Mesendoderm (in vitro differentiated cells): ENCODE data around the gene CHP2.
"Not testable (repeated sequence)": the region's sequence is repeated elsewhere in the genome, so short reads cannot be mapped to it uniquely, and the experiment has no call there.

Experiments used
- DNase-seq: peaks from one replicate; pipeline ENCODE4 v3.0.0; 2013
- H2AK5ac ChIP-seq: 2 replicates; pipeline ENCODE4 v1.6.1; 2013; ENCODE audit warnings: low read length, inconsistent platforms
- H2BK120ac ChIP-seq: 2 replicates; pipeline ENCODE4 v1.6.1; 2013; ENCODE audit warnings: low read depth, mild to moderate bottlenecking, low read length, moderate library complexity, mixed read lengths
- H2BK15ac ChIP-seq: replicated peaks from 2 replicates; pipeline ENCODE4 v1.6.1; 2013; ENCODE audit warnings: low read depth, mild to moderate bottlenecking, moderate library complexity
- H2BK5ac ChIP-seq: 2 replicates; pipeline ENCODE4 v1.6.1; 2013; ENCODE audit warnings: low read length, inconsistent platforms
- H3K18ac ChIP-seq: 2 replicates; pipeline ENCODE4 v1.6.1; 2013; ENCODE audit warnings: mild to moderate bottlenecking, low read length, mixed read lengths
- H3K23ac ChIP-seq: one replicate; pipeline ENCODE4 v1.6.1; 2013; ENCODE audit warnings: low read length
- H3K27ac ChIP-seq: 2 replicates; pipeline ENCODE4 v1.5.1; 2013; ENCODE audit warnings: low read depth, mild to moderate bottlenecking, inconsistent platforms, low read length, moderate library complexity
- H3K27me3 ChIP-seq: 2 replicates; pipeline ENCODE4 v1.6.1; 2013; ENCODE audit warnings: low read length, control low read depth, mild to moderate bottlenecking, inconsistent platforms; ENCODE audit not compliant: insufficient read depth, poor library complexity
- H3K36me3 ChIP-seq: 2 replicates; pipeline ENCODE4 v1.6.1; 2013; ENCODE audit warnings: low read length, inconsistent platforms; ENCODE audit not compliant: control insufficient read depth, insufficient read depth
- H3K4ac ChIP-seq: one replicate; pipeline ENCODE4 v1.6.1; 2013; ENCODE audit warnings: low read depth, mild to moderate bottlenecking, low read length, moderate library complexity
- H3K4me1 ChIP-seq: 2 replicates; pipeline ENCODE4 v1.6.1; 2013; ENCODE audit warnings: low read depth, low read length, inconsistent platforms; ENCODE audit not compliant: control insufficient read depth
- H3K4me2 ChIP-seq: 2 replicates; pipeline ENCODE4 v1.6.1; 2013; ENCODE audit warnings: low read length
- H3K4me3 ChIP-seq: 2 replicates; pipeline ENCODE4 v1.5.1; 2013; ENCODE audit warnings: mild to moderate bottlenecking, low read length
- H3K56ac ChIP-seq: one replicate; pipeline ENCODE4 v1.6.1; 2013; ENCODE audit warnings: low read length
- H3K79me1 ChIP-seq: 2 replicates; pipeline ENCODE4 v1.6.1; 2013; ENCODE audit warnings: low read length, inconsistent platforms
- H3K79me2 ChIP-seq: 2 replicates; pipeline ENCODE4 v1.6.1; 2013; ENCODE audit warnings: mild to moderate bottlenecking, low read length; ENCODE audit not compliant: control insufficient read depth, insufficient read depth
- H3K9ac ChIP-seq: 2 replicates; pipeline ENCODE4 v1.6.1; 2013; ENCODE audit warnings: low read length, inconsistent platforms
- H4K5ac ChIP-seq: one replicate; pipeline ENCODE4 v1.6.1; 2013; ENCODE audit warnings: low read length
- H4K8ac ChIP-seq: one replicate; pipeline ENCODE4 v1.6.1; 2013; ENCODE audit warnings: low read depth, mild to moderate bottlenecking, control low read depth, low read length, moderate library complexity
- WGBS: extraction: QIAGEN DNeasy Blood & Tissue Kit; methylation state at CpG from one replicate; pipeline ENCODE4 v1.1.7; 2013; ENCODE audit warnings: low lambda C conversion rate, missing lambda C conversion rate; ENCODE audit not compliant: insufficient coverage; ENCODE audit errors: extremely low coverage; 5-methylcytosine and 5-hydroxymethylcytosine counted together

CHP2 gene

GRCh38 chr16:23726710-23727109 is 28.1 kb upstream of the CHP2 start:
- Histone ChIP-seq H4K8ac (no peak overlapping the region), H3K4me2 (no peak overlapping the region)
- WGBS = no CpG with 5 or more reads among the region's 3 CpGs

DNA sequence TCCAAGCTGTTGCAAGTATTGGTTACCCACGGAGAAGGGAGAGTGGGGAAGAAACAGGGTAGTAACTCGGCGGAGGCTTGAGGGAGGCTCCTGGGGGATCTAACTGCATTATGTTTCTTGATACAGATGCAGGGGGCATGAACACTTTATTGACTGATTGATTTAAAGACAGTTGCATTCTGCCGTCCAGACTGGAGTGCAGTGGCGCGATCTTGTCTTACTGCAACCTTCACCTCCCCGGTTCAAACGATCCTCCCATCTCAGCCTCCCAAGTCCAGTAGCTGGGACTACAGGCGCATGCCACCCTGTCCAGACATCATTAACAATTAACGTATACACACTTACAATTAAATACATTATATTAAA is 26.7 kb upstream of the CHP2 start:
- Histone ChIP-seq H2AK5ac (no peak overlapping the region), H3K4me2 (no peak overlapping the region), H3K36me3 (no peaks in the 10 kb centered on the region), H3K79me2 (no peaks in the 10 kb centered on the region), H3K9ac (no peak overlapping the region), H3K56ac (peak overlapping the region; percentile 57), H3K23ac (no peak overlapping the region), H2BK5ac (no peak overlapping the region), H3K4ac (no peak overlapping the region), H3K27ac (no peak overlapping the region), H3K27me3 (no peaks in the 10 kb centered on the region), H2BK15ac (no peak overlapping the region), H3K18ac (no peak overlapping the region), H3K79me1 (no peaks in the 10 kb centered on the region), H3K4me3 (no peak overlapping the region), H4K8ac (no peak overlapping the region), H4K5ac (no peak overlapping the region), H2BK120ac (no peak overlapping the region), H3K4me1 (no peaks in the 10 kb centered on the region)
- no peak for DNase-seq
- WGBS = 100% methylated on average over 1 of the region's 10 CpGs

More at GRCh38 chr16:23726710-23727109, 28.1 kb upstream of the CHP2 start:
- H2BK120ac ChIP-seq = no peak overlapping the region
- no peak overlapping the region for H4K5ac ChIP-seq
- no peak for DNase-seq
- H2AK5ac ChIP-seq = no peak overlapping the region
- H3K18ac ChIP-seq = no peak overlapping the region
- H3K56ac ChIP-seq = no peak overlapping the region
- H3K79me2 ChIP-seq = no peaks in the 10 kb centered on the region
- H3K36me3 ChIP-seq = no peaks in the 10 kb centered on the region
- H3K4ac ChIP-seq = no peak overlapping the region
- H3K27me3 ChIP-seq = no peaks in the 10 kb centered on the region
- no peaks in the 10 kb centered on the region for H3K79me1 ChIP-seq
- no peak overlapping the region for H3K9ac ChIP-seq
- no peak overlapping the region for H3K4me3 ChIP-seq
- no peak overlapping the region for H2BK5ac ChIP-seq
- no peak overlapping the region for H3K23ac ChIP-seq
- no peak overlapping the region for H3K27ac ChIP-seq
- no peaks in the 10 kb centered on the region for H3K4me1 ChIP-seq
- H2BK15ac ChIP-seq = no peak overlapping the region

DNA sequence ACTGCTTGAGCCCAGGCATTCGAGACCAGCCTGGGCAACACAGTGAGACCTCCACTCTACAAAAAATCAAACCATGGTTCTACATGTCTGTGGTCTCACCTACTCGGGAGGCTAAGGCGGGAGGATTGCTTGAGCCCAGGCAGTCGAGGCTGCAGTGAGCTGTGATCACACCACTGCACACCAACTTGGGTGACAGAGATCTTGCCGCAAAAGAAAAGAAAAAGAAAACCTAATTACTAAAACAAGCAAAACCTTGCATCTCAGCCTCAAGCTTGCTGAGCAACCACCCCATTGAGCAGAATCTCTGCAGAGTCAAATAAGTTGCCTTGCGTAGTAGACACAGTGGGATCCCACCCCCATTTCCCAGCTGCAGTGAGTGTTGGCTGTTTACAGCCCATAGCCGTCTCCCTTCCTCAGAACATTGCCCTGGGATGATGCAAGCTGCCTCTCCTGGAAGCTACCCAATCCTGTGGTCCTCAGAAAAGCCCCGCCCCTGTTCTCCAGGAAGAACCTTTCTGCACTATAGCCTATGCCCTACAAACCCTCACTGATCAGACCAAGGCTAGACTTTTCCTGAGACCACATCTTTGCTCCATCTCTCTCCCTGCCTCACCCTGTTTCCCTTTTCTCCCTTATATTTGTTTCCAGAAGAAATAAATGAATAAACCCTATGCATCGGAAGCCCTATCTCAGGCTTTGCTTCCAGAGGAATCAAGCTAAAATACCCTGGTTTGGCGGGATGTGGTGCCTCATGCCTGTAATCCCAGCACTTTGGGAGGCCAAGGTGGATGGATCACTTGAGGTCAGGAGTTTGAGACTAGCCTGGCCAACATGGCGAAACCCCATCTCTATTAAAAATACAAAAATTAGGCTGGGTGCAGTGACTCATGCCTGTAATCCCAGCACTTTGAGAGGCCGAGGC is 25.1 kb upstream of the CHP2 start:
- WGBS = no CpG with 5 or more reads among the region's 12 CpGs
- no peak overlapping the region for H3K4ac ChIP-seq
- no peak overlapping the region for H3K4me3 ChIP-seq
- H3K27me3 ChIP-seq = no peaks in the 10 kb centered on the region
- H3K27ac ChIP-seq = no peak overlapping the region
- H3K9ac ChIP-seq = no peak overlapping the region
- H3K36me3 ChIP-seq = no peaks in the 10 kb centered on the region
- no peak overlapping the region for H2AK5ac ChIP-seq
- no peak overlapping the region for H3K4me2 ChIP-seq
- H3K56ac ChIP-seq = no peak overlapping the region
- H3K18ac ChIP-seq = no peak overlapping the region
- H3K23ac ChIP-seq = no peak overlapping the region
- no peak overlapping the region for H4K5ac ChIP-seq
- H3K79me1 ChIP-seq = no peaks in the 10 kb centered on the region
- H3K79me2 ChIP-seq = no peaks in the 10 kb centered on the region
- H4K8ac ChIP-seq = no peak overlapping the region
- no peak overlapping the region for H2BK5ac ChIP-seq
- DNase-seq = peak; percentile 79
- no peaks in the 10 kb centered on the region for H3K4me1 ChIP-seq
- H2BK120ac ChIP-seq = no peak overlapping the region
- no peak overlapping the region for H2BK15ac ChIP-seq

DNA sequence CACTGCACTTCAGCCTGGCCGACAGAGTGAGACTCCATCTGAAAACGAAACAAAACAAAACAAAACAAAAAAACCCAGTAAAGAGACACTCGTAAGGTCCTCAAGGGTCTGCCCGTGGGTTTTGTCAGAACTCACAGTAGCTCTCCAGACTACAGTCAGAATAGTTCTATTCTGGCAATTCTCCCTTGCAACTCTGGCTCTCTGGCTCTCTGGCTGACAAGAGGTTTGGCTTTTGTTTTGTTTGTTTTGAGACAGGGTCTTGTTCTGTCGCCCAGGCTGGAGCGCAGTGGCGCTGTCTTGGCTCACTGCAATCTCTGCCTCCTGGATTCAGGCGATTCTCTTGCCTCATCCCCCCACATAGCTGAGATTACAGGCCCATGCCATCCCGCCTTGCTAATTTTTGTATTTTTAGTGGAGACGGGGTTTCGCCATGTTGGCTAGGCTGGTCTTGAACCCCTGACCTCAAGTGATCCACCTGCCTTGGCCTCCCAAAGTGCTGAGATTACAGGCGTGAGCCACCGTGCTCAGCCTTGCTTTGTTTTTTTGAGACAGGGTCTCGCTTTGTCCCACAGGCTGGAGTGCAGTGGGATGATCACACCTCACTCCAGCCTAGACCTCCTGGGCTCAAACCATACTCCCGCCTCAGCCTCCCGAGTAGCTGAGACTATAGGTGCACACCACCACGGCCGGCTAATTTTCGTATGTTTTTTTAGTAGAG is 20.5 kb upstream of the CHP2 start:
- no peak overlapping the region for H3K27ac ChIP-seq
- no CpG with 5 or more reads among the region's 19 CpGs for WGBS
- H3K18ac ChIP-seq = no peak overlapping the region
- H4K8ac ChIP-seq = no peak overlapping the region
- no peak overlapping the region for H2BK15ac ChIP-seq
- no peak overlapping the region for H3K4me2 ChIP-seq
- H3K4me1 ChIP-seq = no peaks in the 10 kb centered on the region
- H3K23ac ChIP-seq = no peak overlapping the region
- no peak for DNase-seq
- H3K4ac ChIP-seq = no peak overlapping the region
- no peak overlapping the region for H3K9ac ChIP-seq
- H4K5ac ChIP-seq = no peak overlapping the region
- H3K36me3 ChIP-seq = no peaks in the 10 kb centered on the region
- H3K56ac ChIP-seq = no peak overlapping the region
- H3K4me3 ChIP-seq = no peak overlapping the region
- no peaks in the 10 kb centered on the region for H3K79me2 ChIP-seq
- no peak overlapping the region for H2BK120ac ChIP-seq
- no peaks in the 10 kb centered on the region for H3K27me3 ChIP-seq
- H3K79me1 ChIP-seq = no peaks in the 10 kb centered on the region
- no peak overlapping the region for H2AK5ac ChIP-seq
- no peak overlapping the region for H2BK5ac ChIP-seq

GRCh38 chr16:23737423-23738028 is 17.3 kb upstream of the CHP2 start:
- not testable (repeated sequence) for H3K36me3 ChIP-seq, H3K79me2 ChIP-seq, H4K5ac ChIP-seq, H2AK5ac ChIP-seq, H3K4ac ChIP-seq, H3K9ac ChIP-seq, H3K56ac ChIP-seq, H3K18ac ChIP-seq, H3K27ac ChIP-seq, H2BK120ac ChIP-seq, H3K79me1 ChIP-seq, H3K27me3 ChIP-seq, H3K4me3 ChIP-seq, DNase-seq, H3K4me2 ChIP-seq, H3K23ac ChIP-seq, H3K4me1 ChIP-seq, H4K8ac ChIP-seq, H2BK5ac ChIP-seq, H2BK15ac ChIP-seq
- WGBS = no CpG with 5 or more reads among the region's 1 CpG
